Measurements from ENCODE around the gene NRXN3. TPM values are rescaled to one million over a fixed set of nuclear protein-coding genes. Genes with fewer than 3 reads are reported as not detected.

The NRXN3 gene
- total RNA-seq, 1 experiment from 2014 or later = not detected

DNA sequence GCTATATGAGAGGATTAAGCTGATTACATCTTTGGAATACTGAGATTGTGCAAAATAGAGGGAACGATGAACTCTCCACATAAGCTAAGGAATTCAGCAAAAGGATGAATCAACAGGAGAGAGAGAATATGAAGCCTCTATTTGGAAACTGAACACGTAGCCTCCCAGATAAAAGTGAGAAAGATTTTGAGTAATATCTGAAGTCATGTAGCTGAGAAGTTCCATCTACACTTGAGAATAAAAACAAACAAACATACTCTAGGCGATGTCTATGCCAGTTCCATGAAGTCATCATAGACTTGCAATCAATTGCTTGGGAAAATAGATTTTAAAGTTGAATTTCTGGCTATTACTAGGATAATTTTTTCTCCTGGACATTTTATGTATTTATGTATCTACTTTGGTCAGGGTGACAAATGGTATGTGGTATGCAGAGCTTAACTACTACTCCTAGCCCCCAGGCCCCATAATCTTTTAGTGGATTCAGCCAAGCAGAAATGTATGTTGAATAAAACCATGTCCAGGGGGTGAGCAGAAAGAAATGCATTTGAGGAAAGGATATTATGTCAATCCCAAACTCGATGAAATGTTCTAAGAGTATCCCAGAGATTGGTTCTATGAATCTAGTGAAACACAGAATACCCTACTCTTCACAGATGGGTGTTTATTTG is 1413.7 kb downstream of the NRXN3 start:
- H3K27ac Mint-ChIP-seq (ENCODE audit: unreplicated experiment) = no peak overlapping the region
- intact Hi-C loops (cut with micrococcal nuclease; ENCODE audit: unreplicated experiment) = no loop called here
- H3K27me3 Mint-ChIP-seq (ENCODE audit: unreplicated experiment) = no peaks in the 10 kb centered on the region
- CTCF ChIA-PET = no interaction called here
- TF ChIP-seq, protein P1, sequence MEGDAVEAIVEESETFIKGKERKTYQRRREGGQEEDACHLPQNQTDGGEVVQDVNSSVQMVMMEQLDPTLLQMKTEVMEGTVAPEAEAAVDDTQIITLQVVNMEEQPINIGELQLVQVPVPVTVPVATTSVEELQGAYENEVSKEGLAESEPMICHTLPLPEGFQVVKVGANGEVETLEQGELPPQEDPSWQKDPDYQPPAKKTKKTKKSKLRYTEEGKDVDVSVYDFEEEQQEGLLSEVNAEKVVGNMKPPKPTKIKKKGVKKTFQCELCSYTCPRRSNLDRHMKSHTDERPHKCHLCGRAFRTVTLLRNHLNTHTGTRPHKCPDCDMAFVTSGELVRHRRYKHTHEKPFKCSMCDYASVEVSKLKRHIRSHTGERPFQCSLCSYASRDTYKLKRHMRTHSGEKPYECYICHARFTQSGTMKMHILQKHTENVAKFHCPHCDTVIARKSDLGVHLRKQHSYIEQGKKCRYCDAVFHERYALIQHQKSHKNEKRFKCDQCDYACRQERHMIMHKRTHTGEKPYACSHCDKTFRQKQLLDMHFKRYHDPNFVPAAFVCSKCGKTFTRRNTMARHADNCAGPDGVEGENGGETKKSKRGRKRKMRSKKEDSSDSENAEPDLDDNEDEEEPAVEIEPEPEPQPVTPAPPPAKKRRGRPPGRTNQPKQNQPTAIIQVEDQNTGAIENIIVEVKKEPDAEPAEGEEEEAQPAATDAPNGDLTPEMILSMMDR (IDR thresholded peaks at IDR 0.05; ENCODE audit: unreplicated experiment) = no peak
- DNase-seq = no peak
- H3K9me3 Mint-ChIP-seq (ENCODE audit: low read depth, unreplicated experiment) = no peaks in the 10 kb centered on the region
- no peaks in the 10 kb centered on the region for H3K36me3 Mint-ChIP-seq (ENCODE audit: insufficient read depth, unreplicated experiment)
- no peaks in the 10 kb centered on the region for H3K4me1 Mint-ChIP-seq (ENCODE audit: low read depth, unreplicated experiment)
- no peak overlapping the region for H3K4me3 Mint-ChIP-seq (ENCODE audit: low read depth, unreplicated experiment)
- no TSS peak for BruUV-seq (replicated peaks)

DNA sequence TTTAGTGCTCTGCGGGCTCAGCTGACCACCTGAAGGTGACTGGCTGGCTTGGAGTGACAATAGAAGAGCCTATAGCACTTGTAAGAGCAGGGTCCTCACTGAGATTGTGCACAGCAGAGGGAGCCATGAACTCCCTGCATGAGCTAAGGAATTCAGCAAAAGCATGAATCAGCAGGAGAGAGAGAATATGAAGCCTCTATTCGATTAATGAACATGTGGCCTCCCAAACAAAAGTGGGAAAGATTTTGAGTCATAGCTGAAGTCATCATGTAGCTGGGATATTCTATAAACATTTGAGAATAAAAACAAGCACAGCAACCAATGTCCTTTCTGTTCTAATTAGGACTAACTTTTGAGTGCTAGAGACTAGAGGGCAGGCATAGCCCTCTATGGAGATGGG is 1414.5 kb downstream of the NRXN3 start:
- no TSS peak for BruUV-seq (replicated peaks)
- intact Hi-C loops (cut with micrococcal nuclease; ENCODE audit: unreplicated experiment) = no loop called here
- peak; percentile 1 for DNase-seq
- Mint-ChIP-seq H3K9me3 (ENCODE audit: low read depth, unreplicated experiment) (no peaks in the 10 kb centered on the region), H3K4me1 (ENCODE audit: low read depth, unreplicated experiment) (no peaks in the 10 kb centered on the region), H3K27me3 (ENCODE audit: unreplicated experiment) (no peaks in the 10 kb centered on the region), H3K36me3 (ENCODE audit: insufficient read depth, unreplicated experiment) (no peaks in the 10 kb centered on the region), H3K4me3 (ENCODE audit: low read depth, unreplicated experiment) (no peak overlapping the region), H3K27ac (ENCODE audit: unreplicated experiment) (no peak overlapping the region)
- TF ChIP-seq, protein P1 (IDR thresholded peaks at IDR 0.05; ENCODE audit: unreplicated experiment) = no peak
- CTCF ChIA-PET = no interaction called here

DNA sequence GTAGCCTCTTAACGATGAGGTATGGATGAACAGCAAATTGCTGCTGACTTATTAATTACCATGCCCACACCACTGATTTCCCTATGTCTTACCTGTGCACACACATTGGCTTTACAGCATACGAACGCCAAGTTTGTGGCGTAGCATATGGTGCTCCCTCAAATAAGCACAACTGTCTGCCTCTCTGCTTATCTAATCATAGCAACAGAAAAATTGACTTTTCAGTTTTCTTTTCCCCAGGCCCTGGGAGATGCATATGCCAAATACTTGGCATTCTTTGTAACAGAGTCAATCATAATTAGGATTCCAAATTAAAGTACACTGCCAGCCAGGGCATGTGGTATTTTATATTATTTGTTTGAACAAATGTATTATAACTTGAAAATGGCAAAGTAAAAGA is 1415.7 kb downstream of the NRXN3 start:
- Mint-ChIP-seq H3K27me3 (ENCODE audit: unreplicated experiment) (no peaks in the 10 kb centered on the region), H3K4me3 (ENCODE audit: low read depth, unreplicated experiment) (no peak overlapping the region), H3K36me3 (ENCODE audit: insufficient read depth, unreplicated experiment) (no peaks in the 10 kb centered on the region), H3K27ac (ENCODE audit: unreplicated experiment) (no peak overlapping the region), H3K9me3 (ENCODE audit: low read depth, unreplicated experiment) (peaks cover 4% of the 10 kb centered on the region), H3K4me1 (ENCODE audit: low read depth, unreplicated experiment) (no peaks in the 10 kb centered on the region)
- DNase-seq = no peak
- CTCF ChIA-PET = no interaction called here
- intact Hi-C loops (cut with micrococcal nuclease; ENCODE audit: unreplicated experiment) = no loop called here
- no TSS peak for BruUV-seq (replicated peaks)
- TF ChIP-seq, protein P1 (IDR thresholded peaks at IDR 0.05; ENCODE audit: unreplicated experiment) = no peak

DNA sequence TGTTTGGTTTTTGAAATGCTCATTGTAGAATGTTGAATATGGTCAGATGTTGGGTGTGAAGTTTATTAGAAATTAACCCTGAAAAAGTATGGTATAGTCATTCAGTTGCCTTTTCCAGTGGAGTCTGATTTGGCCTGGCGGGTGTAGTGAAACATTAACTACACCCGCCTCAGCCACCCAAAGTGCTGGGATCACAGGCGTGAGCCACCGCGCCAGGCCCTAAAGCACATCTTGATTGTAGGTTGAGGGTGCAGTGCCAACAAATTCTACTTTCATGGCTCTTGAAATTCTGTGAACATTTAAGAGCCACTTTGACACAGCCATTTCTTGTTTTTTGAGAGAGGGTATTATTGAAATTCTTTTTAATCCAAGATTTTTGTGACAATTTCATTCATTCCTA is 1416.2 kb downstream of the NRXN3 start:
- peaks cover 4% of the 10 kb centered on the region for H3K9me3 Mint-ChIP-seq (ENCODE audit: low read depth, unreplicated experiment)
- no peaks in the 10 kb centered on the region for H3K4me1 Mint-ChIP-seq (ENCODE audit: low read depth, unreplicated experiment)
- TF ChIP-seq, protein P1 (IDR thresholded peaks at IDR 0.05; ENCODE audit: unreplicated experiment) = no peak
- DNase-seq = peak; percentile 26
- CTCF ChIA-PET = no interaction called here
- H3K27me3 Mint-ChIP-seq (ENCODE audit: unreplicated experiment) = no peaks in the 10 kb centered on the region
- H3K36me3 Mint-ChIP-seq (ENCODE audit: insufficient read depth, unreplicated experiment) = no peaks in the 10 kb centered on the region
- H3K4me3 Mint-ChIP-seq (ENCODE audit: low read depth, unreplicated experiment) = no peak overlapping the region
- intact Hi-C loops (cut with micrococcal nuclease; ENCODE audit: unreplicated experiment) = no loop called here
- no peak overlapping the region for H3K27ac Mint-ChIP-seq (ENCODE audit: unreplicated experiment)
- no TSS peak for BruUV-seq (replicated peaks)
